Activated T-helper 17 cell treated with anti-CD3 and anti-CD28 coated beads, Interleukin-2, amount 50 U/mL, for 72 hours (primary cell): ENCODE data around the gene PCTP. TPM values are rescaled to one million over a fixed set of nuclear protein-coding genes. Genes with fewer than 3 reads are reported as not detected.
A peak's percentile ranks its signal among the peaks of the same experiment; 100 is the strongest.

Experiments used
- ATAC-seq: fragments of 150-1000 bp; cut with Tn5 transposase; replicated peaks from 2 replicates; pipeline ENCODE4 v1.10.0; 2021; ENCODE audit warnings: mild to moderate bottlenecking, moderate library complexity
- H3K27ac Mint-ChIP-seq: one replicate; pipeline ENCODE4 v1.8.0; 2022; ENCODE audit warnings: mixed read lengths
- H3K27me3 Mint-ChIP-seq: one replicate; pipeline ENCODE4 v1.8.0; 2022; ENCODE audit warnings: mixed read lengths
- H3K36me3 Mint-ChIP-seq: one replicate; pipeline ENCODE4 v1.8.0; 2022; ENCODE audit warnings: low read depth, mild to moderate bottlenecking, mixed read lengths
- H3K4me1 Mint-ChIP-seq: one replicate; pipeline ENCODE4 v1.8.0; 2022; ENCODE audit warnings: mixed read lengths
- H3K4me3 Mint-ChIP-seq: one replicate; pipeline ENCODE4 v1.8.0; 2022; ENCODE audit warnings: mild to moderate bottlenecking, mixed read lengths
- H3K9me3 Mint-ChIP-seq: one replicate; pipeline ENCODE4 v1.8.0; 2022; ENCODE audit warnings: mixed read lengths
- total RNA-seq, 2 donors: library from RNA; stranded (reverse); gene quantifications; one replicate each; pipeline ENCODE4 v1.2.3, GENCODE V29; 2022

PCTP gene
- total RNA-seq, 2 donors from 2014 or later: 12.8 to 14.7 TPM

DNA sequence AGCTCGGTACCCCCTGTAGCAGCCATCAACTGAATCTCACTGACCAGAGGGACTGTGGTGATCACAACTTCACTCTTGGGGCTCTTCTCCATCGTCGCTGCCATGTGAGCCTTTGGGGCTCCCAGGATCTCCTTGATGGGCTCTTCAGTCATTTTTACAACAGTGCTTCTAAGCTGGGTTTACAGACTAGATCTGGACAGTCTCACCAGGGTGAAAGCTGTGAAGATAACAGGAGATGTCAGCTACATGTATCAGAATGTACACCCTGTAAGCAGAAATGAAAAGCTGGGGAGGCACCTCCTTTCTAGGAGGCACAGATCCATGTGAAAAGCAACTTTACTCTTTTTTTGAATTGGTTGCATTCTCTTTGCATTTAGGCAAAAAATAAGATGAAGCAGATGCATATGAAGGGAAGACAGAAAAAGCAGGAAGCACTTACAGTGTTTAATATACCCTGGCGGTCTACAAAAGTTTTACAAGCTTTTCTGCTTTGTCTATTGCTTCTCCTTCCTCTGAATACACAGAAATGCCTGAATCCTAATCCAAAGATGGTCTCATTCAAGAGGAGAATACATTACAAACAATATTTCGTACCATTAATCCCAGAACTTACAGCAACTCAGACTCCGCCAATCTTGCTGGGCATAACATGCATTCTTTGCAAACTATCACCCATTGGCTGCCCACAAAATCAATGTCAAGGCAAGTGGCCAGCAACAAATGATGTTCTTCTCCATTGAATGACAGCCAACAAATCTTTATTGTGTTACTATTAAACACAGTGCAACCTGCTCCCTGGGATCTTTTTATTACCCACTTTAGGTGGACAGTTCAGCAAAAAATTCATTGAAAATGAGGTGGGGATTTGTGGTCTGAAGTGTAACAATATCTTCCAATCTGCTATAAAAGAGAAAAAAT, 29.7 kb upstream of the PCTP start:
- H3K27me3 Mint-ChIP-seq: peaks cover 37% of the 10 kb centered on the region
- no peaks in the 10 kb centered on the region for H3K36me3 Mint-ChIP-seq
- H3K9me3 Mint-ChIP-seq: no peaks in the 10 kb centered on the region
- no peak overlapping the region for H3K27ac Mint-ChIP-seq
- no peaks in the 10 kb centered on the region for H3K4me1 Mint-ChIP-seq
- no peak overlapping the region for H3K4me3 Mint-ChIP-seq
- ATAC-seq: no peak

DNA sequence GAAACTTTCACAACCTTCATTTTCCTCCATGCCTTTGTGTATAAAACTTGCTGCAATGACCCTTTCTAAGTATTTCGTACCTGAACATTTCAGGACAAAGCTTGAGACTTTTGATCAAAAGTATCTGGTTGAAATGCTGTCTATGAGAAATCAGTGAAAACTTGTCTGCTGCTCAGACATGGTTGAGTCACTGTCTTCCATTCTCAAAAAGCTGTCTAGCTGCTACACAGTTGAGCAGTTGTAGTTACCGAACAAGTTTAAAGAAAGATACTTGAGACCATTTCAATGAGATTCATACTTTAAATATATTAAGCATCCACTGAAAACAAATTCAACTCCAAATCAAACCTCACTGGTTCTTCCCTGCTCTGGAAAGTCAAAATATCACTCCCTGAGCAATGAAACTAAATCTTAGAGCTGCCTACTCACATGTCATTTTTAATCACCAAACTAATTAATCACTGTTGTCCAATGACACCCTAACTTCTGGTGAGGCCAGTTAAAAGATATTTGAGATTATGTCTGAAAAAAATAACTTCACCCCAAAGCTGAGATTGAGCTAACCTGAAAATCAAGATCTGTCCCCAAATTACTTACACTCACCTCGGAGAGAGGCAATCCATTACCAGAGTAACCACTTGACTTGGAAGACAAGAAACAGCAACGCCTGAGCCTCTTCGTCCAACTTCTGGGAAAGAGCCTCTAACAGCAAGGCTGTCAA, 28.7 kb upstream of the PCTP start:
- H3K9me3 Mint-ChIP-seq: no peaks in the 10 kb centered on the region
- H3K27me3 Mint-ChIP-seq: peaks cover 45% of the 10 kb centered on the region
- ATAC-seq: no peak
- no peaks in the 10 kb centered on the region for H3K4me1 Mint-ChIP-seq
- no peak overlapping the region for H3K27ac Mint-ChIP-seq
- no peak overlapping the region for H3K4me3 Mint-ChIP-seq
- no peaks in the 10 kb centered on the region for H3K36me3 Mint-ChIP-seq

DNA sequence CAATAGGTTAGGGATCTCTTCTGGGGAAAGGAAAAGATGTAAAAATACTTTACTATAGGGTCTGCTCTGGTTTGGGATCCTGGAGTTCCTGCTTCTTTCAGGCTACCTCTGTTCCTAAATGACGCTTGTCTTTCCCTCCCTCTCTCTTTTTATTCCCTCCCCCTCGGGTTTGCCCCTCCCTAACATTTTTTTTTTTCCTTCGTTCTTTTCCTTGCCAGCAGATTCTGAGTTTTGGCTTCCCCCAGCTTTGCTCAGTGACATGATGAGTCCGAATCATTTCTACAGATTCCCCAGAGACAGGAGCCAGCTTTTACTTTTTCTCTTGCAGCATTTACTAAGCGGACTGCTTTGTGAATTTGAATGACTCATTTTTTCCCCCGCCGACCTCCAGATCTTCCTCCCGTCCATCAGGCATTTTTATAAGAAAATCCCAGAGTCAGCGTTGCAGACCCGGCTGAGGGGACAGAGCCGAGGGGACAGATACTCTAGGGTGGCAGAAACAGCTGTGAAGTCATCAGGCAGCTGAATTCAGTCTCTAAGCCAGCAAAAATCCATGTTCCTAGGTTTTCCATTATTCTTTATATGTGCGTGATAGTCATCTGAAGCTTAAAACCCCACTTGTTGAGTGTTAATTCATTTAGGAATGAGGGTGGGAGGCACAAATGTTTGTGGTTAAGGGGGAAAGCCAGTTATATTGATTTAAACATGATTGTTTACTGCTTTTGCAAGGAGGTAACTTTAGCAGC, 27.9 kb upstream of the PCTP start, which contains the start of gene TMEM100:
TMEM100 (minus strand) TSS at position 123 of the 746 bp plus-strand sequence. CDS start 1,794 bp downstream, outside the sequence.
- H3K4me3 Mint-ChIP-seq: no peak within 1 kb of the TSS
- H3K27me3 Mint-ChIP-seq: peaks cover 50% of the 10 kb centered on the region
- H3K9me3 Mint-ChIP-seq: no peaks in the 10 kb centered on the region
- H3K27ac Mint-ChIP-seq: no peak within 1 kb of the TSS
- no peaks in the 10 kb centered on the region for H3K4me1 Mint-ChIP-seq
- ATAC-seq: no peak
- no peaks in the 10 kb centered on the region for H3K36me3 Mint-ChIP-seq

DNA sequence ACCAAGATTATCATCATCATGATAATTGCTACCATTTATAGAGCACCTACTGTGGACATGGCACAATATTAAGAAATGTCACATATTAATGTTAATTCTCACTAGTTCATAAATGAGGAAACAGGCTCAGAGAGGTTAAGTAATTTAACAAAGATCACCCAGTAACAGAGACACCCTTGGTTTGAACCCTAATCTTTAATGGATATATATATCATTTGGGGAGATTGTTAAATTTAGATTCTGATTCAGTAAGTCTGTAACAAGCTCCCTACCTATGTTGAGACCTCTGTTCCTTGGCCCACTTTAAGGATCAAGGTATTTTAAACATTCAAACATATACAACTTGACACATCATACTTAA, 27.4 kb upstream of the PCTP start:
- no peak for ATAC-seq
- no peaks in the 10 kb centered on the region for H3K9me3 Mint-ChIP-seq
- no peak overlapping the region for H3K4me3 Mint-ChIP-seq
- no peaks in the 10 kb centered on the region for H3K4me1 Mint-ChIP-seq
- peaks cover 52% of the 10 kb centered on the region for H3K27me3 Mint-ChIP-seq
- H3K27ac Mint-ChIP-seq: no peak overlapping the region
- H3K36me3 Mint-ChIP-seq: no peaks in the 10 kb centered on the region

DNA sequence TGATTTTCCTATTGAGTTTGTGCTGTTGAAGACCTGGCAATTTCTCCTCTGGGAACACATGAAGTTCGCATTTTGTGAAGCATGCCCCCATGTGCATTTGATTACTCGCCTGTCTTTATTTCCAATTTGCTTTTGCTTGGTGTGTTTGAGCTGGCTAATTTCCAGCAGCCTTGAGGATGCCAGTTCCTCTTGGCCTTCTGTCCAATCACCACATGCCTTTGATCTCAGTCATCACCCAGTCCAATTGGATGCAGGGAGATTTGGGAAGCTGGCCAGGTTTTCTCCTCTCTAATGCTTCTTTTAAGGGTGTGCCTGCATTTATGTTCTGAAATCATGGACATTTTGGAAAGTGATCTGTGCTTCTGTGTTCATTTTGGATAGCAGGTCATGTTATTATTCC, 24.4 kb upstream of the PCTP start:
- H3K27me3 Mint-ChIP-seq: peaks cover 50% of the 10 kb centered on the region
- H3K27ac Mint-ChIP-seq: no peak overlapping the region
- no peaks in the 10 kb centered on the region for H3K4me1 Mint-ChIP-seq
- H3K36me3 Mint-ChIP-seq: no peaks in the 10 kb centered on the region
- no peak for ATAC-seq
- H3K9me3 Mint-ChIP-seq: no peaks in the 10 kb centered on the region
- no peak overlapping the region for H3K4me3 Mint-ChIP-seq

DNA sequence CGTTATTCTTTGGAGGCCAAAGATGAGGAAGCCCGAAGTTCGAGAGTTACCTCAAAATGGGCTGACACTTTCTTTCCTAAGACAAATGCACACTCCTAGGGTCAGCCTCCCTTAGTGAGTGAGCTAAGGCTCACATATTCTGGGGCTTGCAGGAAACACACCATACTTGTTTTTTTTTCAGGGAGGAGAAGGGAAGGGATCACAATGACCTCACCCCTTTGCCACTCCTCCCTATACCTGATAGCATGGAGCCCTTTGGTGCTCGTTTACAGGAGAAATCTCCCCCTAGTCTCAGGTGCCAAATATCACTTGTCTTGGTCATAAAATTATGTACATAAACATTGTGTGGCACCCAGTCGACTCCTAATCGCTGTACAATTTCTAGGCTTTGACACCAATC, 23.6 kb upstream of the PCTP start:
- Mint-ChIP-seq H3K4me3 (no peak overlapping the region), H3K9me3 (no peaks in the 10 kb centered on the region), H3K27ac (no peak overlapping the region), H3K4me1 (no peaks in the 10 kb centered on the region), H3K36me3 (no peaks in the 10 kb centered on the region), H3K27me3 (peaks cover 55% of the 10 kb centered on the region)
- ATAC-seq: no peak

DNA sequence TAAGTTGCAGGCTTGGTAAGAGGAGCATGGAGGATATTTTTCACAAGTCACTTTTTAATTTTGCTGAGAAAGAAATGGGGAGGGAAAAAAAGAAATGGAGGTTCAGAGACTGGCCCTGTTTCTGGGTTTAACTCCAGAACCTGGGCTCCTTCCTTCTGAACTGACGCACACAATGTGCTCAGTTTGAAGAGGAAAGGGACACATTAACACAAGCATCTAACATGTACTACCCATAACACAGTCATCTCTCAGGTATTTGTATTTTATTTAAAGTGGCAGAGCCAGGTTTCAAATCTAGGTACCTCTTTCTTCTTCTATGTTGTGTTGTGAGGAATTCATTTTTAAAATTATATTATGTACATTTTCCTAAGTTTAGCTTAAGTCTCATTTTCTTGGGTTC, 22.9 kb upstream of the PCTP start:
- no peaks in the 10 kb centered on the region for H3K4me1 Mint-ChIP-seq
- peaks cover 54% of the 10 kb centered on the region for H3K27me3 Mint-ChIP-seq
- H3K36me3 Mint-ChIP-seq: no peaks in the 10 kb centered on the region
- H3K4me3 Mint-ChIP-seq: no peak overlapping the region
- H3K27ac Mint-ChIP-seq: no peak overlapping the region
- ATAC-seq: no peak
- H3K9me3 Mint-ChIP-seq: no peaks in the 10 kb centered on the region

DNA sequence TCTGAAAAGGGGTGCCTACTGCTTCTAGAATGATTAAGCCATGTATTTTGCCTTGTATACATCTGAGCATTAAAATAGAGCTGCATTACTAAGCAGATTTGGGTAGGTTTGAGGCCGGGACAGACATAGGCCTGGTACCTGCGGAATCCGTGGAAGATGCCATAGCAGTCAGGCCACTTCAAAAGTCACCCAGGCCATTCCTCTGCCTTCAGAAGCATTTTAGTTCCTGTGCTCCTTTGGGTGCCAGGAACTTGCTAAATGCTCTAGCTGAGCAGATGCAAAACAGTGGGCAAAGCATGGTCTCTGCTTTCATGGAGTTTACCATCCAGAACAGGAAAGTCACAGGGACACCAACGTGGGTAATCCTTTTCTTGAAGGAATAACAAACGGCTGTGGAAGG, 22.5 kb upstream of the PCTP start:
- ATAC-seq: no peak

DNA sequence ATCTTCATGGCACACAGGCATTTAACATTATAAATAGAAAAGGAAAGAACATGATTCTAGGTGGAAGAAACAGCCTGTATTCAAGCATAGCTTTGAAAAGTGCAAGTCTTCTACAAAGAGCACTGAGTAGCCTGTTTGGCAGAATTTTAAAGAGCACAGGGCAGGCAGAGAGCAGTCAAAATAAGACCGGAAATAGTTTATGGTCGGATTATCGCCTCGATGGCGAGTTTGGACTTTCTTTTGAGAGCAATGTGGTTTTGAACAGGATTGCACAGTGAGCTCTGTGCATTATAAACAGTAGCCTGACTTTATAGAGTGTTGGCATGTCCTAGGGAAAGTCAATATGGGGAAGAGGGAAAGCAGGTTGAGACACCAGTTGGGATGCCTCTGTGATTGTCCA, 22.0 kb upstream of the PCTP start:
- Mint-ChIP-seq H3K4me1 (peaks cover 4% of the 10 kb centered on the region), H3K27ac (no peak overlapping the region), H3K4me3 (no peak overlapping the region), H3K36me3 (no peaks in the 10 kb centered on the region), H3K9me3 (no peaks in the 10 kb centered on the region), H3K27me3 (peaks cover 51% of the 10 kb centered on the region)
- no peak for ATAC-seq

More for the DNA sequence above, 22.5 kb upstream of the PCTP start:
- Mint-ChIP-seq H3K4me3 (no peak overlapping the region), H3K27me3 (peaks cover 52% of the 10 kb centered on the region), H3K27ac (no peak overlapping the region), H3K36me3 (no peaks in the 10 kb centered on the region), H3K9me3 (no peaks in the 10 kb centered on the region), H3K4me1 (no peaks in the 10 kb centered on the region)

DNA sequence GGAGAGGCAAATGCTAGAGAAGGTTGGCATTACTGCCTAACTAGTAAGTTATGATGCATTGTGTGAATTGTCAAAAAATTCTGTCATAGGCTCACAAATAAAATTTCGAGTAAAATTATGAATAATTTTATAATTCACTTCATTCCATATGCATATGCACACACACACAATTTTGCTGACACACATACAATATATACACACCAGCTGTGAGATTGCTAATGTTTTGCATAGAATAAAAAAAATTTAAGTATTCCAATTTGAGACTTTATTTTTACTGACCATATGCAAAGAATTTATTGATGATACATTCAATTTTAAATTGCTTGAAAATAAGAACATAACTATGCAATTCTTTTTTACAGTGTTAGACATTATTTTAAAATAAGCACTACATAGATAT, 21.4 kb upstream of the PCTP start:
- Mint-ChIP-seq H3K4me1 (peaks cover 11% of the 10 kb centered on the region), H3K9me3 (no peaks in the 10 kb centered on the region), H3K27me3 (peaks cover 51% of the 10 kb centered on the region), H3K4me3 (no peak overlapping the region), H3K27ac (no peak overlapping the region), H3K36me3 (no peaks in the 10 kb centered on the region)
- no peak for ATAC-seq

DNA sequence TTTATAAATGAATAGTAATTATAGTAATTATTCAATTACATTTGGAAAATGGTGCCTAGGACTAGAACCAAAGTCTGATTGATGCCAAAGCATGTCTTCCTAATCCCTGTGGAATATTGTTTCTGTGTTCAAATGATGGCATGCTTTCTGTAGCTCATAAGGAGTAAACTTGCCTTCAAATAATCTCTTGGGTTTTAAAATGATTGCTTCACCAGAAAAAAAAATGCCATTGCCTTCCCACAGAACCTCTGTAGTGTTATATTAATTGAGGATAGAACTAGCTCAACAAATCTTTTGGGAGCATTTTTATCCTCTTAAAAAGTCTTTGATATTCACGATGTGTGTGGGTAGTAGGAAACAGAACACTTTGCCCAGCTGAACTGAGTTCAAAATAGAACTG, 20.5 kb upstream of the PCTP start:
- ATAC-seq: no peak
- peaks cover 46% of the 10 kb centered on the region for H3K27me3 Mint-ChIP-seq
- H3K4me3 Mint-ChIP-seq: no peak overlapping the region
- peaks cover 19% of the 10 kb centered on the region for H3K4me1 Mint-ChIP-seq
- no peaks in the 10 kb centered on the region for H3K9me3 Mint-ChIP-seq
- no peak overlapping the region for H3K27ac Mint-ChIP-seq
- no peaks in the 10 kb centered on the region for H3K36me3 Mint-ChIP-seq

DNA sequence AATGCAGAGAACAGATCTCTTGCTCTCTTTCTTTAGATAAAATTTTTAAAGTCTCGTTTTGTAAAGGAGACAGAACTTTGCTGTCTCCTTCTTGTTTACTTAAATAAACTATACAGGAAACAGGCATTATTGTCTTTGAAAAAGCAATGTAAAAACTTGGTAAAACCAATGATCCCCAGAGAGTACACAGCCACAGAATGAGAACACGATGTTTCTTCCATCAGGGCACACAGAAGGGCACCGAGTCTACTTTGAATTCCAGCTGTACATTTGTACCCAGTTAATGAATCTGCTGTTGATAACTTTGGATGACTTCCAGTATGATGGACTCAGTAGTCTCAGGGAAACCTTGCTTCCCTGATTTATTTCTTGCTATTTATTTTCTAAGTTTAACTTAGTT, 20.0 kb upstream of the PCTP start:
- Mint-ChIP-seq H3K27me3 (peaks cover 44% of the 10 kb centered on the region), H3K9me3 (no peaks in the 10 kb centered on the region), H3K36me3 (no peaks in the 10 kb centered on the region), H3K4me3 (no peak overlapping the region), H3K27ac (no peak overlapping the region), H3K4me1 (peaks cover 19% of the 10 kb centered on the region)
- no peak for ATAC-seq

DNA sequence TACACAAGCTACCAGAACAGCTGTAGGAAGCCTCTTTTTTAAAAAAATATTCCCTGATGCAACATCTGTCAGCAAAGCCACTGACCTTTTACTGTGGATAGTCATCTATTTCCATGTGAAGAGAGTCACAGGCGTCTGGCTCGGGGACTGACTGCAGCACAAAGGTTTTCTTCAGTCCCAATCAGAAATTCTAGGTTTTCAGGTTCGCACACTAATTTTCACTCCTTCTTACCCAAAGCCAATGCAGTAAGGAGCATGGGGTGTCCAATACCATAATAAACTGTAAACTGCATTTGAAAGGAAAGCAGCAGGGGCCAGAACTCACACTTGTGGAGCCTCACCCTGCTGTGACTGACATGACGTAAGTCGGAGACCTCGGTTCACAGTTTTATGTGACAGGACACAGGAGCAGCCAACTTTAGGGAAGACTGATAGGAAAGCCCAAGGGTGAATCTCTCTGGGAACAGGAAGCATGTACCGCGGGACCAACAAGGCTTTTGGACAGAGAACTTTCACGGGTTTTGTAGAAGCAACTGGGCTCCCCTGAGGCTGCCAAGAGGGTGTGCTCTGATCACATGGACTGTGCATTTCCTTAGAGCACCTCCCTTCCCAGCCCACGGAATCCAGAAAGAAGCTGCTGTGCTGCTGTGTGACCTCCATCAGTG, 19.1 kb upstream of the PCTP start:
- no peak for ATAC-seq
- Mint-ChIP-seq H3K9me3 (no peaks in the 10 kb centered on the region), H3K27ac (no peak overlapping the region), H3K27me3 (peaks cover 38% of the 10 kb centered on the region), H3K36me3 (no peaks in the 10 kb centered on the region), H3K4me3 (no peak overlapping the region), H3K4me1 (peaks cover 19% of the 10 kb centered on the region)

DNA sequence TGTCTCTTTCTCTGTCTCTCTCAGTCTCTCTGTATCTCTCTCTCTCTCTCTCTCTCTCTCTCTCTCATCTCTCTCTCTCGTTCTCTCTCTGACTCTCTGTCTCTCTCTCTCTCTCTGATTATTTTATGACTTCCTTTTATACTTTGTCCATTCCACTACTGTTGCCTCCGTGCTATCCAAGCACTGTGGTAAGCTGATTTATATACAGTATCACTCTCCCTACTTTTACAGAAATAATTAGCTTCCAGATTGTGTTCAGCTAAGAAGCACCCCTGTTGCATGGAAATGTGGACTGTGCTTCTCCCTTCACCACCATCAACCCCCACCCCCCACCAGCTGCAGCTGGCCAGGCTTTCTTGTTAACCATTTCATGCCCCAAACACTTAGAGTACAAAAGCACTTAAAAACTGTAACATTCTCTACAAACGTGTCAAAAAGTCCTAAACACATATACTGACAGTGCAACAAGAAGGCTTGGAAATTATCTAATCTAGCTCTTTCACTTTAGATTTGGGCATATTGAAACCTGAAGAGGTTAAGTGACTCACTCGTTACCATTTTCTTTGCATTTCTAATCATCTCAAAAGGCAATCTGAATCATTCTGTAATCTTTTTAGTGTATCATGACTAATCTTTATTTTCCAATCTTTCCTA, 16.6 kb upstream of the PCTP start:
- Mint-ChIP-seq H3K27ac (peak overlapping the region; percentile 83), H3K9me3 (no peaks in the 10 kb centered on the region)
- ATAC-seq: peak; percentile 91

More for the DNA sequence above, 16.6 kb upstream of the PCTP start:
- Mint-ChIP-seq H3K36me3 (no peaks in the 10 kb centered on the region), H3K27me3 (peaks cover 23% of the 10 kb centered on the region), H3K4me1 (peaks cover 19% of the 10 kb centered on the region), H3K4me3 (peak overlapping the region; percentile 71)
